Loucy (cell line): ENCODE measurements around the gene RANBP17.

Source experiments
- H2AFZ ChIP-seq: fragments of 200-600 bp; sonication (generic); 2 replicates; pipeline ENCODE4 v1.6.0; 2016; ENCODE audit warnings: antibody characterized with exemption, mild to moderate bottlenecking, low read length, moderate library complexity
- H3F3A ChIP-seq: fragments of 200-600 bp; 2 replicates; pipeline ENCODE4 v1.6.0; 2016; ENCODE audit warnings: antibody characterized with exemption, low read depth, mild to moderate bottlenecking
- H3K27me3 ChIP-seq: fragments of 200-600 bp; sonication (generic); 2 replicates; pipeline ENCODE4 v1.6.1; 2014; ENCODE audit warnings: low read length, mild to moderate bottlenecking; ENCODE audit not compliant: insufficient read depth, poor library complexity, severe bottlenecking
- H3K36me3 ChIP-seq: fragments of 200-600 bp; sonication (generic); 2 replicates; pipeline ENCODE4 v1.6.1; 2016; ENCODE audit warnings: low read length; ENCODE audit not compliant: insufficient read depth
- H3K4me1 ChIP-seq: fragments of 200-600 bp; sonication (generic); 2 replicates; pipeline ENCODE4 v1.5.1; 2014; ENCODE audit warnings: low read length, mild to moderate bottlenecking; ENCODE audit not compliant: insufficient read depth, poor library complexity, severe bottlenecking
- H3K4me2 ChIP-seq: fragments of 200-600 bp; sonication (generic); 2 replicates; pipeline ENCODE4 v1.6.0; 2014; ENCODE audit warnings: antibody characterized with exemption, low read length, low read depth, mild to moderate bottlenecking; ENCODE audit not compliant: poor library complexity, severe bottlenecking
- H3K4me3 ChIP-seq: fragments of 200-600 bp; sonication (generic); 2 replicates; pipeline ENCODE4 v1.5.1; 2014; ENCODE audit warnings: low read length, mild to moderate bottlenecking, mixed read lengths; ENCODE audit not compliant: poor library complexity, severe bottlenecking
- H3K79me2 ChIP-seq: fragments of 200-600 bp; sonication (generic); 2 replicates; pipeline ENCODE4 v1.6.1; 2014; ENCODE audit warnings: low read length; ENCODE audit not compliant: insufficient read depth
- H3K9ac ChIP-seq: fragments of 200-600 bp; sonication (generic); 2 replicates; pipeline ENCODE4 v1.6.0; 2014; ENCODE audit warnings: mild to moderate bottlenecking, low read depth, low read length, moderate library complexity; ENCODE audit not compliant: poor library complexity, severe bottlenecking
- H3K9me2 ChIP-seq: fragments of 200-600 bp; sonication (generic); replicated peaks from 2 replicates; pipeline ENCODE4 v1.6.1; 2016; ENCODE audit warnings: low read depth, low read length, mixed read lengths
- H3K9me3 ChIP-seq: fragments of 200-600 bp; sonication (generic); 2 replicates; pipeline ENCODE4 v1.6.1; 2014; ENCODE audit warnings: mild to moderate bottlenecking, antibody characterized with exemption, low read length, low read depth; ENCODE audit not compliant: insufficient read depth
- H4K20me1 ChIP-seq: fragments of 200-600 bp; sonication (generic); 2 replicates; pipeline ENCODE4 v1.6.0; 2014; ENCODE audit warnings: antibody characterized with exemption, low read length, mild to moderate bottlenecking; ENCODE audit not compliant: insufficient read depth, poor library complexity, severe bottlenecking
- CTCF ChIP-seq: fragments of 200-600 bp; sonication (generic); conservative IDR thresholded peaks from 2 replicates; pipeline ENCODE4 v1.5.1; 2014; ENCODE audit warnings: mild to moderate bottlenecking, antibody characterized with exemption, low read length
- EZH2phosphoT487 ChIP-seq: fragments of 200-600 bp; IDR thresholded peaks from 2 replicates; pipeline ENCODE4 v1.6.1; 2018; ENCODE audit warnings: antibody characterized with exemption, mild to moderate bottlenecking, moderate library complexity, borderline replicate concordance

RANBP17 gene

GRCh38 chr5:171192111-171192510 is 330.3 kb downstream of the RANBP17 start:
- TF ChIP-seq EZH2phosphoT487 = no peak
- TF ChIP-seq CTCF = no peak
- no peak overlapping the region for H3K4me3 ChIP-seq
- no peak overlapping the region for H3K4me2 ChIP-seq

GRCh38 chr5:171201310-171201709 is 339.5 kb downstream of the RANBP17 start:
- H3K79me2 ChIP-seq = no peaks in the 10 kb centered on the region
- H3K9me2 ChIP-seq = no peaks in the 10 kb centered on the region
- no peaks in the 10 kb centered on the region for H3F3A ChIP-seq
- TF ChIP-seq CTCF (no peak), EZH2phosphoT487 (no peak)
- H3K9ac ChIP-seq = no peak overlapping the region
- no peaks in the 10 kb centered on the region for H4K20me1 ChIP-seq
- no peaks in the 10 kb centered on the region for H3K9me3 ChIP-seq
- H3K4me1 ChIP-seq = no peaks in the 10 kb centered on the region
- H3K36me3 ChIP-seq = no peaks in the 10 kb centered on the region
- H3K4me3 ChIP-seq = no peak overlapping the region
- no peak overlapping the region for H2AFZ ChIP-seq
- no peaks in the 10 kb centered on the region for H3K27me3 ChIP-seq
- no peak overlapping the region for H3K4me2 ChIP-seq

More at GRCh38 chr5:171192111-171192510, 330.3 kb downstream of the RANBP17 start:
- Histone ChIP-seq H3K9me3 (no peaks in the 10 kb centered on the region), H3K4me1 (no peaks in the 10 kb centered on the region), H3K27me3 (no peaks in the 10 kb centered on the region), H4K20me1 (no peaks in the 10 kb centered on the region), H3K79me2 (no peaks in the 10 kb centered on the region), H3F3A (no peaks in the 10 kb centered on the region), H3K9ac (no peak overlapping the region), H2AFZ (no peak overlapping the region), H3K9me2 (no peaks in the 10 kb centered on the region), H3K36me3 (no peaks in the 10 kb centered on the region)

DNA sequence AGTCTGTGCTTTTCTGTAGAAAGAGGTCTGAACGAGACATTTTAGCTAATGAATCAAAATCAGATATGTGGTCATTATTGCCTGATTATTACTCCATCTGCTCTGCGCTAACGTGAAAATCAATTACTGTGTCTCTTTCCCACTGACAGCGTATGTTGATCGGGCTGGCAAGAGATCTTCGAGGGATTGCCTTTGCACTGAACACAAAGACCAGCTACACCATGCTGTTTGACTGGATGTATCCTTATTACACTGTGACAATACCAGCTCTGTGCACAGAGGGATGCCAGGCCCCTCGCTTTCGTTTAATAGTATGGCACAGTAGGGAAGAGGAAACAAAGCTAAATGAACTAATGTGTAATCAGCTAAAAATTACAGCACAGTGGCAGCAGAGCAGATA is 343.6 kb downstream of the RANBP17 start:
- no peaks in the 10 kb centered on the region for H4K20me1 ChIP-seq
- H3K4me1 ChIP-seq = no peaks in the 10 kb centered on the region
- H3K9me3 ChIP-seq = no peaks in the 10 kb centered on the region
- no peaks in the 10 kb centered on the region for H3F3A ChIP-seq
- H3K79me2 ChIP-seq = no peaks in the 10 kb centered on the region
- no peaks in the 10 kb centered on the region for H3K27me3 ChIP-seq
- no peaks in the 10 kb centered on the region for H3K9me2 ChIP-seq
- H3K4me3 ChIP-seq = no peak overlapping the region
- TF ChIP-seq CTCF (no peak), EZH2phosphoT487 (no peak)
- no peak overlapping the region for H3K9ac ChIP-seq
- H2AFZ ChIP-seq = no peak overlapping the region
- H3K4me2 ChIP-seq = no peak overlapping the region
- no peaks in the 10 kb centered on the region for H3K36me3 ChIP-seq
